DMS53 treated with DMSO at 0.1 percent for 48 hours (cell line): ENCODE data around the gene PTPRK.

Experiments used
- DNase-seq: peaks from one replicate; lab custom pipeline; 2025; ENCODE audit not compliant: unreplicated experiment; lab: John Stamatoyannopoulos, UW

The PTPRK gene

GRCh38 chr6:128156321-128157111, 363.9 kb downstream of the PTPRK start:
- DNase-seq: no peak

DNA sequence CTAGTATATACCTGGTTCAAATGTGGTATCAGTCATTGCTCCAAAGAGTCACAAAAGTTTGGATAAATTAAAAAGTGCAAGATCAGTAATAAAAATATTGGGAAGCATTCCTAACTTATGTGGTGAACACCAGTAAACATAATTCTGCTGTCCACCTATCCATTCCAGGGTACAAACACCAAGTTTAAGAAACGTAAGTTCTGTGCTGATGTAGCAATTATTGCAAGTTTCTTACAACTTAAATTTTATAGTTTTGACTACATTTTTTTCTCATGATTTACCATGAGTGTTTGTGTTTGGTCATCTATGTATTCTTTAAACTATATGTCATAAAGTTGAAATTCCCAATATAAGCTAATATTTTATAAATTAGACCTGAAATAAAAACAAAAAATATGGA, 364.6 kb downstream of the PTPRK start:
- DNase-seq: no peak

DNA sequence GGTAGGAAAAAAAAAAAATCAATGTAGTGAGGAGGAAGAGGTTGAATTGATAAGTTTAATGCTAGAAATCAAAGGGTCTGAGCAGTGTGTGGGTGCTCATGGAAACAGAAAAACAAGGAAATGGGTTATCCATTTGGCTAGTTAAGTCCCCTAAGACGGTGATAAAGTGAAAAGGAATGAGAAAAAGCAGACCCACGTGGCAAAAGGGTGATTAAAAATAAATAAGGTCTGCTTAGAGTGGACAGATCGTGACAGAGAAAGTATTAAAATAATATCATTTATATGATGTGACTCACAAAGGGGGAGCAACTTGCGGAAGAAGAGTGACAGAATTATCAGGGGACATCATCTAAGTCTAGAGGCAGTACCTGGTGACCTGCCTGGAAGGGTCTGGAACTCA, 367.8 kb downstream of the PTPRK start:
- DNase-seq: no peak

DNA sequence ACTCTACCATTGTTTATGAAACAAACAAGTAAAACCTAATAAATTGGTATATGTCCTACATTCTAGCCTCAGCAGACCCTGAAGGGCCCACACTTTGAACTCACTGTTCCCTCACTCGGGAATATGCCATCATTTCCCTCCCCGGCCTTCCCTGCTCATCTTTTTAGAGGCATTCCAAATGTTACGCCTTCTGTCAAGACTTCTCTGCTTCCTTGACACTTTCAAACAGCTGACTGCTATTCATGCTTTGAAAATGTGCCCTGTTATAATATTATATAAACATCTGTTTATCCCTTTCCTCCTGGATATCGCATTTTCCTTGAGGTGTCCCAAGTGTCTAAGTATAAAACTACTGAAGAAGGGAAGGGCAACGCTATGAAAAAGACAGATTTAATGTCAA, 370.0 kb downstream of the PTPRK start:
- DNase-seq: no peak

DNA sequence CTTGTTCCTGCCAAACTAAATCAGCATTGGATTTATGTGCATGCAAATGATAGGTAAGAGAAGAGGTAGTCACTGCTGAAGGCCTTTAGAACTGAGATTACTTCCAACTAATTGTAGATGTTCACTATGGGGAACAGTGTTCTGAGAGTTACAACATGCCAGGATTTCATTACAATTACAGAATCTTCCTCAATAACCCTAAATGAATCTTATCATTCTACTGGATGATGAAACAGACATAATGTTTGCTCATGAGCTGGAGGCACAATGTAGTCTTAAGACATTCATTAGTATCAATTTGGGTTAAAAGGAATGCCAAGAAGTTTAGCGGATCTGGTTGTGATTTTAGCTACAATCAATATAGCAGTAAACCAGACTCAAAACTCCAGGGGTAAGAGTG, 370.6 kb downstream of the PTPRK start:
- DNase-seq: no peak

- DNase-seq: no peak
Measured at GRCh38 chr6:128144320-128144719, 376.1 kb downstream of the PTPRK start.

- no peak for DNase-seq
Measured at GRCh38 chr6:128141932-128142331, 378.5 kb downstream of the PTPRK start.

DNA sequence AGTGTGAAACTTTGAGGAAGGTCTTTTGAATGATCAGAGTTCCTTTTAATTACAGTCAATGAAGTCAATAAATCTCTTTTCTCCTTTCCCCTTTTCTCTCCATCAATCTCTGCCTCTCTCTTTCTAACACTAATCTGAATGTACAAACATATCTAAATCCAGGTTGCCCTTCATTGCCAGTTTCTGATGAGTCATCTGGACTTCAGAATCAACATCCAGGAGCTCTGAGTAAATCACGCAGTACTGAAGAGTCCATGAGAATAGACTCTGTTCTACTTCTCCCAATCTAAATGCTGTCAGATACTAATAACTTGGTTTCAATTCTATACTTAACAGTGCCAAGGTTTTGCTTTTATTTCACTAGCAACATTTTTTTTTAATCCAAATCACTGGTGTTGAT, 380.9 kb downstream of the PTPRK start:
- peak; percentile 48 for DNase-seq

DNA sequence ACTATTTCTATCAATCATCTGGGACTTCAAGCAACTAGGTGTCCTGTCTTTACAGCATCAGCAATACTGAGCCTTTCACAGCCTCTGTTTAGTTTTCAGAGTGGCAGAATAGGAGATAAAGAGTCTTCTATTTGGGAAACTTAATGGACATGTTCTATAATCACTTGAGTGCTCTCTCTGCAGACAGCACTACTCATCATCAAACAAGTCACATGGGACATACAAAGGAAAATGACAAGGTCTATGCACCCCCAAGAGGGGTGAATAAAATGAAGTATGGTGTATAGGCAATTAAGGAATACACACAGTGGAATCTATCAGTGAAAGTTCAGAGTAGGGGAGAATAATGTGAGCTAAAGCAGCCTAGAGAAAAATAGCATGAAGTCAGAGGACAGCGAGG, 381.7 kb downstream of the PTPRK start:
- DNase-seq: no peak

DNA sequence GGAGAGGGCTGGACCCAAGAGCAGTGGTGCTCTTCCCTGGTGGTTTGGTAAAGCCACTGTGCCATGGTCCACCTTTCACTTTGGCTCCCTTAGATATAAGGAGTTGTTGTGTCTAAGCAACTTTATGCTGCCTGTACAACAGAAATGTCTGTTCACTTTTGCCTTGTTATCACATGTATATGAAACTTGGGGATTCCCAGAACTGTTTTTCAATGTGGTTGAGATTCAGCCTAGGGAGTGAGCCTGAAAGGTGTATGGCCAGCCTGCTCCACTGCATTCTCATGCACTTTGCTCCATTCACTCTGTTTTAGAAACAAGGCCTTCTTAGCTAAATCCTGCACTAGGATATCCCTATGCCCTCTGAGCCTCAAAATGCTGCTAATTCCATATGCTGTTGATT, 385.1 kb downstream of the PTPRK start:
- DNase-seq: no peak

DNA sequence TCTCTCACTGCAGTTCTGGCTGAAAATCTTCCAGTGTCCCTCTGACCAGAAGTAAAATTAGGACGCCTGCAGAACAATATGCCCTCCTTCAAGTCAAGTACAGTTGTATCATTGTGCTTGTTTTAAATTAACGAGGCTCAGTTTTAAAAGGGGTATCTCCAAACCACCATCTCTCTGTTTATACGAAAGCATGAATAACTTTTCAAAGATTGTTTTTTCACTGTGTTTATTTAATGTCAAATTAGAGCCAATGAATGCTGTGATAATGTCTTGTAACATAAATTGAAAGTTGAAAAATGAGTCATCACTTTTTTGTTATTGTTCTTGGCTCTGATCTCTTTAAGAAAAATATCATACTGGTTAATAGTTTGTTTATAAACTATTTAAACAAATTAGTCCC, 388.8 kb downstream of the PTPRK start:
- no peak for DNase-seq

GRCh38 chr6:128131036-128131435, 389.4 kb downstream of the PTPRK start:
- DNase-seq: no peak

- no peak for DNase-seq
Measured at GRCh38 chr6:128129679-128130078, 390.7 kb downstream of the PTPRK start.

DNA sequence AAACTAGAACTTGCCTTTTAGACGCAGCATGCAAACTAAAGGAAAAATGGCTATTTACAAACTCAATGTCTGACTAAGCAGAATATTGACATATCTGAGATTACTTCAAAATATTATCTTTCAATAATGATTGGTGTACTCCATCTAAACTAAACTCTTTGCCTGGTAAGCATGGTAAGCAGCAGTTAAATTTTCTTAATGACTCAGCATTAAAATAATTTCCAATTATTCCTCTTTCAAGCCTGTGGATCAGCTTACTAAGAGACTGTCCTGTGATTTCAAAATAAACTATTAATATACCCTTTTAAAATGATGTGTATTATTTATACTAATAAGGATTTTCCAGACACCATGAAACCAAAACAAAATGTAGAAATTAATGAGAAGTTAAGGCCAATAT, 392.7 kb downstream of the PTPRK start:
- no peak for DNase-seq

GRCh38 chr6:128124713-128125112, 395.7 kb downstream of the PTPRK start:
- no peak for DNase-seq

- no peak for DNase-seq
Measured at GRCh38 chr6:128121610-128122009, 398.8 kb downstream of the PTPRK start.

- no peak for DNase-seq
Measured at GRCh38 chr6:128121190-128121589, 399.2 kb downstream of the PTPRK start.

DNA sequence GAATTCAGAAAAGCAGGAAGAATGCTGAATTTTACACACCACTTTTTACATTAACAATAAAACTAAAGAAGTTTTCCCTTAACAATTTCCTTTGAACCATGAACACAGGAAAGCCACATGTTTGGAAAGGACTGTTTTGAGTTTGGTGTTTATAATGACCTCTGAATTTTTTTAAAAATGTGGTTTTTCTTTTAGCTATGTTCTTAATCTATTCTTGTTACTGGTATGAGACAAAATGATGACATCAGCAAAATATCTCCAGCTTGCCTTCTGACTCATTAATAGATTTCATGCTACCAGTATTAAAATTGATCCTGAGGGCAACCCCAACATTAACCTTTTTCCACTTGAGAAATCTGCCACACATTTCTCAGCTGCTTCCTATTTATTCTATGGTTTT, 402.0 kb downstream of the PTPRK start:
- no peak for DNase-seq

- no peak for DNase-seq
Measured at GRCh38 chr6:128117916-128118315, 402.5 kb downstream of the PTPRK start.

- no peak for DNase-seq
Measured at GRCh38 chr6:128114164-128114563, 406.2 kb downstream of the PTPRK start.

- no peak for DNase-seq
Measured at GRCh38 chr6:128112494-128112893, 407.9 kb downstream of the PTPRK start.

GRCh38 chr6:128111096-128111495, 409.3 kb downstream of the PTPRK start:
- no peak for DNase-seq

DNA sequence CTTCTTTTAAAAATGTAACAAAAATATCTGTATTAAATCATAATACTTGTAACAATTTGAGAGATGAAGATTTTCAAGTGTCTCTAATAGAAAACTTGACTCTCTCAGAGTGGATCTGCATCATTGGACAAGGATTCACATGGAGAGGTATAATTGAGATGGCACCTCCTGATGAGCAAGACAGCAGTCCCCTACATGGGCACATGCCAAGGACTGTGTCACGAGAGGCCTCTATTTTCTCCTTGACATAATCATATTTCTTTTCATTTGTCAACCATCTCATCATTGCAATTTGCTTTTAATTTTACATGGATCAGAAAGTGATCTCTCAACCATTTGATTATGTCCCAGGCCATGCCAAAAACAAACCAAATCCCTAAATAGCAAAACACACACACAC, 412.7 kb downstream of the PTPRK start:
- DNase-seq: no peak
